Measurements from ENCODE around the gene TTC31. TPM values are rescaled to one million over a fixed set of nuclear protein-coding genes. Genes with fewer than 3 reads are reported as not detected.
A peak's percentile ranks its signal among the peaks of the same experiment; 100 is the strongest.
"Not testable (repeated sequence)": the region's sequence is repeated elsewhere in the genome, so short reads cannot be mapped to it uniquely, and the experiment has no call there.

Gene TTC31
- total RNA-seq, 1 donor from 2014 or later: 21.7 TPM

GRCh38 chr2:74457129-74457548, 25.7 kb upstream of the TTC31 start:
- DNase-seq (ENCODE audit: low spot score): no peak

- no peak for DNase-seq (ENCODE audit: low spot score)
Measured at GRCh38 chr2:74457549-74458131, 25.2 kb upstream of the TTC31 start.

GRCh38 chr2:74458132-74458937, 24.5 kb upstream of the TTC31 start, which contains the start of gene WBP1:
WBP1 (plus strand) TSS chr2:74458438; CDS start chr2:74458603, 165 bp downstream.
- peak; percentile 100 for DNase-seq (ENCODE audit: low spot score)

GRCh38 chr2:74458938-74459363, 23.9 kb upstream of the TTC31 start:
- peak; percentile 57 for DNase-seq (ENCODE audit: low spot score)

GRCh38 chr2:74459503-74460118, 23.3 kb upstream of the TTC31 start:
- not testable (repeated sequence) for DNase-seq (ENCODE audit: low spot score)

- not testable (repeated sequence) for DNase-seq (ENCODE audit: low spot score)
Measured at GRCh38 chr2:74460187-74460586, 22.7 kb upstream of the TTC31 start.

- no peak for DNase-seq (ENCODE audit: low spot score)
Measured at GRCh38 chr2:74461187-74462053, 21.5 kb upstream of the TTC31 start.

GRCh38 chr2:74462054-74462785, 20.7 kb upstream of the TTC31 start:
- no peak for DNase-seq (ENCODE audit: low spot score)

- DNase-seq (ENCODE audit: low spot score): no peak
Measured at GRCh38 chr2:74462786-74463105, 20.1 kb upstream of the TTC31 start.

- DNase-seq (ENCODE audit: low spot score): no peak
Measured at GRCh38 chr2:74464406-74464805, 18.5 kb upstream of the TTC31 start.

- not testable (repeated sequence) for DNase-seq (ENCODE audit: low spot score)
Measured at GRCh38 chr2:74470742-74471141, 12.1 kb upstream of the TTC31 start.

GRCh38 chr2:74471332-74472065, 11.4 kb upstream of the TTC31 start:
- no peak for DNase-seq (ENCODE audit: low spot score)

GRCh38 chr2:74472086-74472944, 10.6 kb upstream of the TTC31 start, which contains the start of gene MRPL53:
MRPL53 (minus strand) TSS chr2:74472680; CDS start chr2:74472660, 20 bp downstream.
- peak; percentile 97 for DNase-seq (ENCODE audit: low spot score)

- no peak for DNase-seq (ENCODE audit: low spot score)
Measured at GRCh38 chr2:74472945-74473258, 10.0 kb upstream of the TTC31 start.

GRCh38 chr2:74474481-74474880, 8.4 kb upstream of the TTC31 start:
- DNase-seq (ENCODE audit: low spot score): no peak

- DNase-seq (ENCODE audit: low spot score): no peak
Measured at GRCh38 chr2:74474899-74475298, 8.0 kb upstream of the TTC31 start.

GRCh38 chr2:74481431-74481830, 1.4 kb upstream of the TTC31 start:
- DNase-seq (ENCODE audit: low spot score): no peak

GRCh38 chr2:74481961-74482800, 700 bp upstream of the TTC31 start:
- DNase-seq (ENCODE audit: low spot score): no peak
